Prostate gland (tissue), 2 donors: ENCODE data around the gene FAM161A. TPM values are rescaled to one million over a fixed set of nuclear protein-coding genes. Genes with fewer than 3 reads are reported as not detected.
"Not testable (repeated sequence)": the region's sequence is repeated elsewhere in the genome, so short reads cannot be mapped to it uniquely, and the experiment has no call there.

Source experiments
- DNase-seq: peaks from one replicate; pipeline ENCODE4 v3.0.0-alpha.2; 2019; ENCODE audit warnings: low spot score
- H3K27ac ChIP-seq, 2 donors: fragments of 200-600 bp; sonication (generic); 2 replicates each; pipeline ENCODE4 v1.5.1; 2017 to 2019
- H3K27me3 ChIP-seq: fragments of 200-600 bp; sonication (generic); replicated peaks from 2 replicates; pipeline ENCODE4 v1.5.1; 2019; ENCODE audit not compliant: insufficient read depth
- H3K36me3 ChIP-seq, 2 donors: fragments of 200-600 bp; sonication (generic); 1 replicate in 1 of 2; 2 replicates in 1 of 2; pipeline versions ENCODE4 v1.5.1 to v1.8.1; 2017 to 2019
- H3K4me1 ChIP-seq: fragments of 200-600 bp; sonication (generic); replicated peaks from 2 replicates; pipeline ENCODE4 v1.5.1; 2019
- H3K4me3 ChIP-seq, 2 donors: fragments of 200-600 bp; sonication (generic); 2 replicates each; pipeline ENCODE4 v1.5.1; 2017 to 2019
- H3K9me3 ChIP-seq: fragments of 200-600 bp; sonication (generic); 2 replicates; pipeline ENCODE4 v1.5.1; 2017
- CTCF ChIP-seq, 4 experiments: fragments of 200-600 bp in 2 of 4; fragments of 450-650 bp in 2 of 4; sonication (generic) in 2 of 4; IDR thresholded peaks; 1 replicate in 3 of 4; 2 replicates in 1 of 4; pipeline ENCODE4 v1.5.1; 2016 to 2019; ENCODE audit warnings: antibody characterized with exemption in 4 of 4, mild to moderate bottlenecking in 2 of 4, moderate library complexity in 2 of 4
- POLR2A ChIP-seq: fragments of 450-650 bp; IDR thresholded peaks from one replicate; pipeline ENCODE4 v1.6.1; 2016; ENCODE audit warnings: antibody characterized with exemption, mild to moderate bottlenecking
- POLR2AphosphoS5 ChIP-seq: sonication (generic); formaldehyde crosslinking; IDR thresholded peaks from one replicate; pipeline ENCODE4 v1.6.1; 2017; ENCODE audit warnings: antibody characterized with exemption
- WGBS: methylation state at CpG from one replicate; pipeline ENCODE4 v1.1.5; 2018; 5-methylcytosine and 5-hydroxymethylcytosine counted together
- intact Hi-C: fragments of 100-400 bp; cut with DNase I; formaldehyde crosslinking; loops from one replicate; pipeline ENCODE4 v1.14.2; 2022
- total RNA-seq, 2 donors: library from RNA; depleted of rRNA; stranded (reverse); fragments of >200 nt; gene quantifications; one replicate each; pipeline ENCODE4 v1.1.0, GENCODE V29; 2016

The FAM161A gene
- total RNA-seq, 2 donors from 2014 or later, result 1.8 to 5.0 TPM

- Histone ChIP-seq H3K27me3 (no peaks in the 10 kb centered on the region), H3K4me1 (no peaks in the 10 kb centered on the region), H3K27ac (peak overlapping the region; percentile 93 to 95), H3K4me3 (peak overlapping the region; percentile 66 to 84), H3K9me3 (no peaks in the 10 kb centered on the region), H3K36me3 (peaks cover 0 to 4% of the 10 kb centered on the region in 2 donors)
- TF ChIP-seq POLR2A (no peak), POLR2AphosphoS5 (no peak), CTCF (IDR thresholded peaks at IDR 0.05) (no peak)
- no peak for DNase-seq
- intact Hi-C loops, result no loop called here
- WGBS, result under 1% methylated on average over 18 of the region's 18 CpGs
Observed at GRCh38 chr2:61887717-61888266, 33.9 kb upstream of the FAM161A start.

- intact Hi-C loops, result no loop called here
- no peak for TF ChIP-seq CTCF (IDR thresholded peaks at IDR 0.05)
- TF ChIP-seq POLR2A, result no peak
- TF ChIP-seq POLR2AphosphoS5, result no peak
- H3K4me1 ChIP-seq, result no peaks in the 10 kb centered on the region
- no peak overlapping the region for H3K27ac ChIP-seq
- no peak overlapping the region for H3K4me3 ChIP-seq
- no peaks in the 10 kb centered on the region for H3K27me3 ChIP-seq
- WGBS, result 89% methylated on average over 18 of the region's 18 CpGs
- peaks cover 0 to 9% of the 10 kb centered on the region in 2 donors for H3K36me3 ChIP-seq
- H3K9me3 ChIP-seq, result no peaks in the 10 kb centered on the region
- no peak for DNase-seq
Observed at GRCh38 chr2:61885896-61886603, 32.2 kb upstream of the FAM161A start.

- 83% methylated on average over 5 of the region's 5 CpGs for WGBS
- Histone ChIP-seq H3K36me3 (peaks cover 0 to 13% of the 10 kb centered on the region in 2 donors), H3K27me3 (no peaks in the 10 kb centered on the region), H3K27ac (no peak overlapping the region), H3K4me3 (no peak overlapping the region), H3K4me1 (no peaks in the 10 kb centered on the region), H3K9me3 (no peaks in the 10 kb centered on the region)
- no peak for TF ChIP-seq POLR2AphosphoS5
- TF ChIP-seq POLR2A, result no peak
- TF ChIP-seq CTCF (IDR thresholded peaks at IDR 0.05), result no peak
- no peak for DNase-seq
- intact Hi-C loops, result no loop called here
Observed at GRCh38 chr2:61882850-61883249, 29.0 kb upstream of the FAM161A start.

- WGBS, result 97% methylated on average over 4 of the region's 4 CpGs
- H3K27me3 ChIP-seq, H3K9me3 ChIP-seq, H3K27ac ChIP-seq, H3K4me1 ChIP-seq, intact Hi-C loops, H3K4me3 ChIP-seq, DNase-seq: not testable (repeated sequence)
- H3K36me3 ChIP-seq, result peaks cover 3 to 13% of the 10 kb centered on the region in 2 donors
Observed at GRCh38 chr2:61879351-61879750, 25.5 kb upstream of the FAM161A start.

GRCh38 chr2:61878761-61879160 is 24.9 kb upstream of the FAM161A start:
- WGBS, result 93% methylated on average over 3 of the region's 3 CpGs
- H3K27ac ChIP-seq, result no peak overlapping the region
- intact Hi-C loops, result no loop called here
- H3K4me3 ChIP-seq, result no peak overlapping the region
- H3K27me3 ChIP-seq, result no peaks in the 10 kb centered on the region
- no peak for DNase-seq
- no peaks in the 10 kb centered on the region for H3K9me3 ChIP-seq
- TF ChIP-seq POLR2A (no peak), POLR2AphosphoS5 (no peak), CTCF (IDR thresholded peaks at IDR 0.05) (no peak)
- H3K36me3 ChIP-seq, result peaks cover 3 to 13% of the 10 kb centered on the region in 2 donors
- no peaks in the 10 kb centered on the region for H3K4me1 ChIP-seq
